Measurements from ENCODE around the gene TTLL11. TPM values are rescaled to one million over a fixed set of nuclear protein-coding genes. Genes with fewer than 3 reads are reported as not detected.

Gene TTLL11
- total and polyA plus RNA-seq, 2 experiments from 2014 or later: 5.1 to 6.3 TPM

DNA sequence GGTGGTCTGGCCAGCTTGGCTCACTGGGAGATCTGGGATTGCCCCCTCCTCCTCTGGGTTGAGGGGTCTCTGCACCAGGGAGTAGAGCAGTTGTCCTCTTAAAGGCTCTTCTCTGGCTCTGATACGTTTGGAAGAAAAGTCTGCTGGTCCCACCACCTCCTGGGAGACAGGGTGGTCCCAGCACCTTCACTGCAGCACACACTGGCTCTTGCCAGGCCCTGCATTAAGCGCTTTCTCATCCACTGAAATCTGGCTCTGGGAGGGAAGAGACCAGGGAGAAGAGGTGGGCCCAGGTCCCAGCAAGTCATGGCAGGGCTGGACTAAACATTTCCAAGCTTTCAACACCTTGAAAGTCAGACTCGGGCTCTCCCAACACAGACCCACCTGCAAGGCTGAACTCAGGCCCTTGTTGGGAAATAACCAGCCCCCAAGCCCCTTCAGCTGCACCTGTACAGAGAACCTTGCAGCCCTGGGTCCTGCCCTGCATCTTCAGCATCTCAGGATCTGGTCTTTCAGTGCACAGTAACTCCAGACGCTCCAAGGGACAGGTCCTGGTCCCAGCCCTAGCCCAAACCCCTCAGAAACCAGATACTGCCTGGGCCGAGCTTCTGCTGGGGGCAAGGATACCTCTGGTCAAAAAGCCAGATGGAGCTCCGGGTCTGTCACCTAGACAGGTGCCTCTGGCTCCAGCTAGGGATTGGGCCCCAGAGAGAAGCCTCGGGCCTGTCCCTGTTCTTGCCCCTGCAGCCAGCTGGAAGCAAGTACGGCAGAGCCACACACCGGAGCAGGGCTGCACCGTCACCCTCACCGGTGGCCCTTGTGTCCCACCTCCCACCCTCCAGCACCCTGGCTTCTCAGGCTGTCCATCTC, 307.2 kb downstream of the TTLL11 start:
- TF ChIP-seq EZH2 (IDR thresholded peaks at IDR 0.05; ENCODE audit: insufficient read depth, poor library complexity, severe bottlenecking) (no peak), EZH2phosphoT487 (IDR thresholded peaks at IDR 0.05; ENCODE audit: insufficient read depth, low read depth) (no peak)

DNA sequence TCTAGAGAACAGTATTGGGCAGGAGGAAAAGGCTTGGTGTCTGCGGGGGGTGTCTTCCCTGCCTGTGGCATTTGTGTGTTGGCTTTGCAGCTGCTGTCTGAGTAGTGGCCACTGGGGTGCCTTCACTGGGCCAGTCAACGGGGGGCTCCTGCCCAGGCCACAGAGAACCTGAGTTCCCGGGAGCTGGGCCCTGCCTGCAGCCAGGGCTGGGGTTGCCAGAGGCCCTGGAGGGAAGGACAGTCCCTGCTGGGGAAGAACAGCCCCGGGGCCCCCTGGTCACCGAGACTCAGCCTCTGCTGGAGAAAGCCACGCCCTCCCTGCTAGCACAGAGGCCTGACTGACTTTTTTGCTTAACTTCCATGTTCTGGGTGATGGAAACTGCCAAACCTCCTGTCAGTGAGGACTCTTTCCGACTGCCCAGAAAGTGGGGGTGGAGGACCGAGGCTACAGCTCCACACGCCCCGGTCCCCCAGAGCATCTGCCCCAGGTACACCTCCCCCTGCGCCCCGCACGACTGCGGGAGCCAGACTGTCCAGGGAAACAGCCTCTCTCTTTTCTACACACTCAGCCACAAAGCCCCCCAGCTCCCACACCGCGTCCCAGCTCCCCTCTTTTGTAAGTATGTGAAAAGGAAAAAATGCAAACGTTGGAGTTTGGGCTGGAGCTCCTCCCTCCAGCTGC, 308.2 kb downstream of the TTLL11 start:
- WGBS, 2 experiments (ENCODE audit: low coverage in 1 of 2, low lambda C conversion rate in 2 of 2, missing lambda C conversion rate in 2 of 2): 78 to 84% methylated on average over 14 to 17 of the region's 17 CpGs
- Histone ChIP-seq H3K79me2 (ENCODE audit: insufficient read depth) (no peaks in the 10 kb centered on the region), H3K9me2 (ENCODE audit: insufficient read depth) (no peaks in the 10 kb centered on the region), H3K9ac (no peak overlapping the region), H3K36me3 (ENCODE audit: low read depth) (no peaks in the 10 kb centered on the region), H3K27ac (no peak overlapping the region), H2AFZ (no peak overlapping the region), H3F3A (ENCODE audit: insufficient read depth) (no peaks in the 10 kb centered on the region), H3K4me3 (no peak overlapping the region), H3K9me3 (ENCODE audit: low read depth) (no peaks in the 10 kb centered on the region), H4K20me1 (ENCODE audit: insufficient read depth) (no peaks in the 10 kb centered on the region), H3K4me1 (ENCODE audit: insufficient read depth) (no peaks in the 10 kb centered on the region), H3K4me2 (ENCODE audit: unreplicated experiment) (no peak overlapping the region), H3K27me3 (replicated peaks; ENCODE audit: insufficient read depth) (no peaks in the 10 kb centered on the region)
- TF ChIP-seq EZH2phosphoT487 (IDR thresholded peaks at IDR 0.05; ENCODE audit: insufficient read depth, low read depth): no peak
- TF ChIP-seq EZH2 (IDR thresholded peaks at IDR 0.05; ENCODE audit: insufficient read depth, poor library complexity, severe bottlenecking): no peak
- in situ Hi-C loops (cut with MboI): no loop called here
- DNase-seq: no peak

More for the DNA sequence above, 307.2 kb downstream of the TTLL11 start:
- Histone ChIP-seq H3K36me3 (ENCODE audit: low read depth) (no peaks in the 10 kb centered on the region), H2AFZ (no peak overlapping the region), H3K9me3 (ENCODE audit: low read depth) (no peaks in the 10 kb centered on the region), H3K4me1 (ENCODE audit: insufficient read depth) (no peaks in the 10 kb centered on the region), H3K9me2 (ENCODE audit: insufficient read depth) (no peaks in the 10 kb centered on the region), H3K79me2 (ENCODE audit: insufficient read depth) (no peaks in the 10 kb centered on the region), H3K9ac (no peak overlapping the region), H3F3A (ENCODE audit: insufficient read depth) (no peaks in the 10 kb centered on the region), H3K4me2 (ENCODE audit: unreplicated experiment) (no peak overlapping the region), H3K27me3 (replicated peaks; ENCODE audit: insufficient read depth) (no peaks in the 10 kb centered on the region), H3K27ac (no peak overlapping the region), H3K4me3 (no peak overlapping the region), H4K20me1 (ENCODE audit: insufficient read depth) (no peaks in the 10 kb centered on the region)
- in situ Hi-C loops (cut with MboI): no loop called here
- no peak for DNase-seq
- WGBS, 2 experiments (ENCODE audit: low coverage in 1 of 2, low lambda C conversion rate in 2 of 2, missing lambda C conversion rate in 2 of 2): 89 to 90% methylated on average over 10 to 11 of the region's 11 CpGs

DNA sequence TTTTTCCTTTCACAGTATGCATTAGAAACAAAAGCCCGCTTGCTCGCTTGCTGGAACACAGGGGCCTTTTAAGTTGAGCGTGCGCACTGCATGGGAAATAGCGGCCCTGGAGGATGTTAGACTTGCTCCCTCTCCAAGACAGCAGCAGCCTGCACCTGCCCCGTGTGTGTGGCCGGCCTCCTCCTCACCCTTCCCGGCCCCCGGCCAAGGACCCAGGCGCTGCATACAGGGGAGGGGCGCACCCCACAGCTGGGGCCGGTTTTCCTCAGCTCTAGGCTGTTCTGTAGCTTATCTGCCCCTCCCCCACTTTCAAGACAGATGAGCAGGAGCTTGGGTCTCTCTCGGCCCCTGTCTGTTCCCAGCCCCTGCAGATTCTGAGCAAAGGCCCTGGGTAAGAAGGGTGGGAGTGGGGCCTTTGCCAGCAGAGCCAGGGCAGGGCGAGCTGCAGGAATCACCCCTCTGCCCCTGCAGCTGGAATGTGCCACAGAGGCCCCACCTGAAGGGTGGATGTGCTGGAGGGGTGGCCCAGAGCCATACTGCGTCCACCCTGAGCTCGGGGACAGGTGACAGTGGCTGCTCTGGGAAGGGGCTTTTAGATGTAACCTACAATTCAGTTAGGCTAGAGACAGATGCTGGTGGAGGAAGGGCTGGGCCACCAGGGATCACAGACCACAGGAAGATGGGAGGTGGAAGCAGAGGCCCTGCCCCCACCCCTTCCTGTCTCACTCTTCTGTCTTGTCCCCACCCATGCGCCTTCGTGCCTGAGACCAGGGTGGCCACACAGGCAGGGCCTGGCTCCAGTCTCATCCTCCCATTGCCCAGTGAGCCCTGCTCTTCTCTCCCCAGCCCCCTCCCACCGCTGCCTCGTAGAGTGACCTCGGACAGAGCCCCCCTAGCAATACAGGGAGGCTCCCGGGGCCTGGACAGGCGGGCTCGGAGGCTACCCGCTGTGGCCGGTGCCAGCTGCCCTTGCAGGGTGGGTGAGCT, 309.3 kb downstream of the TTLL11 start:
- no peak overlapping the region for H3K9ac ChIP-seq
- 91 to 94% methylated on average over 26 of the region's 26 CpGs for WGBS, 2 experiments (ENCODE audit: low coverage in 1 of 2, low lambda C conversion rate in 2 of 2, missing lambda C conversion rate in 2 of 2)
- no peaks in the 10 kb centered on the region for H3K9me3 ChIP-seq (ENCODE audit: low read depth)
- no peaks in the 10 kb centered on the region for H3F3A ChIP-seq (ENCODE audit: insufficient read depth)
- H4K20me1 ChIP-seq (ENCODE audit: insufficient read depth): no peaks in the 10 kb centered on the region
- H3K27ac ChIP-seq: no peak overlapping the region
- no peaks in the 10 kb centered on the region for H3K79me2 ChIP-seq (ENCODE audit: insufficient read depth)
- in situ Hi-C loops (cut with MboI): no loop called here
- no peak overlapping the region for H3K4me2 ChIP-seq (ENCODE audit: unreplicated experiment)
- H3K36me3 ChIP-seq (ENCODE audit: low read depth): no peaks in the 10 kb centered on the region
- H2AFZ ChIP-seq: no peak overlapping the region
- TF ChIP-seq EZH2 (IDR thresholded peaks at IDR 0.05; ENCODE audit: insufficient read depth, poor library complexity, severe bottlenecking) (no peak), EZH2phosphoT487 (IDR thresholded peaks at IDR 0.05; ENCODE audit: insufficient read depth, low read depth) (no peak)
- no peaks in the 10 kb centered on the region for H3K4me1 ChIP-seq (ENCODE audit: insufficient read depth)
- no peaks in the 10 kb centered on the region for H3K9me2 ChIP-seq (ENCODE audit: insufficient read depth)
- no peaks in the 10 kb centered on the region for H3K27me3 ChIP-seq (replicated peaks; ENCODE audit: insufficient read depth)
- no peak overlapping the region for H3K4me3 ChIP-seq
- DNase-seq: no peak

DNA sequence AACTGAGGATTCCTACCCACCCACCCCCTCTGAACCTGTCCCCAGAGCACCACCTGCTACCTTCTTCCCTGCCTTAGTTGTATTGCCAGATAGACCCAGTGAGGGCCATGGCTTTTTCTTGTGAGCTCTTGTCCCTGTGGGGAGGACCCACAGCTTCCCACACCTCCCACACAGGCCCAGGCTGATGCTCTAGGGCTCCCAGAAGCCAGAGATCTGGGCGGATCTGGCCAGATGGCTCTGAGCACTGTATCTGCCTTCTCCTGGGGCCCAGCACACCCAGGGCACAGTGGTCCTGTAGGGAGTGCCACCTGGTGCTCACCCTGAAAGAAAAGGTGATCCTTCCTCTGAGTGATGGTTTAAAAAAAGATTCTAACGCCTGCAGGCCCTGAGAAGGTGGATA, 310.0 kb downstream of the TTLL11 start:
- in situ Hi-C loops (cut with MboI): no loop called here
- TF ChIP-seq EZH2 (IDR thresholded peaks at IDR 0.05; ENCODE audit: insufficient read depth, poor library complexity, severe bottlenecking): no peak
- TF ChIP-seq EZH2phosphoT487 (IDR thresholded peaks at IDR 0.05; ENCODE audit: insufficient read depth, low read depth): no peak
- no peaks in the 10 kb centered on the region for H3K36me3 ChIP-seq (ENCODE audit: low read depth)
- H3K27me3 ChIP-seq (replicated peaks; ENCODE audit: insufficient read depth): no peaks in the 10 kb centered on the region
- no peak overlapping the region for H3K27ac ChIP-seq
- no peak overlapping the region for H3K4me2 ChIP-seq (ENCODE audit: unreplicated experiment)
- WGBS, 2 experiments (ENCODE audit: low coverage in 1 of 2, low lambda C conversion rate in 2 of 2, missing lambda C conversion rate in 2 of 2): 98 to 100% methylated on average over 2 of the region's 2 CpGs
- no peaks in the 10 kb centered on the region for H3K9me2 ChIP-seq (ENCODE audit: insufficient read depth)
- H3K79me2 ChIP-seq (ENCODE audit: insufficient read depth): no peaks in the 10 kb centered on the region
- no peak overlapping the region for H3K9ac ChIP-seq
- H3F3A ChIP-seq (ENCODE audit: insufficient read depth): no peaks in the 10 kb centered on the region
- no peaks in the 10 kb centered on the region for H3K9me3 ChIP-seq (ENCODE audit: low read depth)
- H3K4me3 ChIP-seq: no peak overlapping the region
- no peak overlapping the region for H2AFZ ChIP-seq
- no peaks in the 10 kb centered on the region for H4K20me1 ChIP-seq (ENCODE audit: insufficient read depth)
- no peaks in the 10 kb centered on the region for H3K4me1 ChIP-seq (ENCODE audit: insufficient read depth)
- no peak for DNase-seq
